ENCODE measurements around the gene HSFX4. TPM values are rescaled to one million over a fixed set of nuclear protein-coding genes. Genes with fewer than 3 reads are reported as not detected.

The HSFX4 gene
- total and polyA plus RNA-seq, 9 of the 15 experiments (the other 6 are each of a cell fraction or from before 2014, with no cell fraction given), result 0.10 to 0.24 (median 0.14) TPM; not detected in 6

DNA sequence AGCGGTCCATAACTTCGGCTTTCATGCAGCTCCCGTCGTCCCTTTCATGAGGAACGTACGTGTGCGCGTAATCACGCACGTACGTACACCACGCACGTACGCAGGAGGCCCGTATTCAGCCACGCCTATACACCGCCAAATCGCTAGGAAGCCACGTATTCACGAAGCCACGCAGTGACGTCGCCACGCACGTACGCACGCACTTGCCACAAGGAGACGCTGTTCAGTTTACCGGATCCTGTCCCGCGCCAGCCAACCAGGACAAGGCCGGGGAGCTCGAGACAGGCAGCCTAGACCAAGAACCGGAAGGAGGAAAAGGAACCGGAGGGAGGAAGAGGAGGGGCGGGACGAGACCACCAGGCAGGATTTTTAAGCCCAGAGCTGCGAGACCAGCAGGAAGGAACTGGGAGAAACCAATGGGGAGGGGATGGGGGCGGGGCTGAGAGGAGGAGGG, 9.1 kb downstream of the HSFX4 start, which contains the start of gene EOLA2 (continued):
- TF ChIP-seq, protein P1, sequence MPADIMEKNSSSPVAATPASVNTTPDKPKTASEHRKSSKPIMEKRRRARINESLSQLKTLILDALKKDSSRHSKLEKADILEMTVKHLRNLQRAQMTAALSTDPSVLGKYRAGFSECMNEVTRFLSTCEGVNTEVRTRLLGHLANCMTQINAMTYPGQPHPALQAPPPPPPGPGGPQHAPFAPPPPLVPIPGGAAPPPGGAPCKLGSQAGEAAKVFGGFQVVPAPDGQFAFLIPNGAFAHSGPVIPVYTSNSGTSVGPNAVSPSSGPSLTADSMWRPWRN (IDR thresholded peaks at IDR 0.05; ENCODE audit: low read depth), result no peak
- TF ChIP-seq, protein P2, sequence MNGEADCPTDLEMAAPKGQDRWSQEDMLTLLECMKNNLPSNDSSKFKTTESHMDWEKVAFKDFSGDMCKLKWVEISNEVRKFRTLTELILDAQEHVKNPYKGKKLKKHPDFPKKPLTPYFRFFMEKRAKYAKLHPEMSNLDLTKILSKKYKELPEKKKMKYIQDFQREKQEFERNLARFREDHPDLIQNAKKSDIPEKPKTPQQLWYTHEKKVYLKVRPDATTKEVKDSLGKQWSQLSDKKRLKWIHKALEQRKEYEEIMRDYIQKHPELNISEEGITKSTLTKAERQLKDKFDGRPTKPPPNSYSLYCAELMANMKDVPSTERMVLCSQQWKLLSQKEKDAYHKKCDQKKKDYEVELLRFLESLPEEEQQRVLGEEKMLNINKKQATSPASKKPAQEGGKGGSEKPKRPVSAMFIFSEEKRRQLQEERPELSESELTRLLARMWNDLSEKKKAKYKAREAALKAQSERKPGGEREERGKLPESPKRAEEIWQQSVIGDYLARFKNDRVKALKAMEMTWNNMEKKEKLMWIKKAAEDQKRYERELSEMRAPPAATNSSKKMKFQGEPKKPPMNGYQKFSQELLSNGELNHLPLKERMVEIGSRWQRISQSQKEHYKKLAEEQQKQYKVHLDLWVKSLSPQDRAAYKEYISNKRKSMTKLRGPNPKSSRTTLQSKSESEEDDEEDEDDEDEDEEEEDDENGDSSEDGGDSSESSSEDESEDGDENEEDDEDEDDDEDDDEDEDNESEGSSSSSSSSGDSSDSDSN (IDR thresholded peaks at IDR 0.05; ENCODE audit: borderline replicate concordance in 1 of 2, low read depth in 2 of 2, low read length in 2 of 2), result no peak
- TF ChIP-seq SMARCA4 (IDR thresholded peaks at IDR 0.05) (peak; percentile 45; the same call in 1 of the 2 replicates), ZNF24 (IDR thresholded peaks at IDR 0.05) (peak; percentile 81), PHF8 (IDR thresholded peaks at IDR 0.05; ENCODE audit: borderline replicate concordance, low read length) (peak; percentile 46; the same call in 1 of the 2 replicates), SPI1 (IDR thresholded peaks at IDR 0.05; ENCODE audit: borderline replicate concordance, low read depth, low read length) (peak; percentile 23; the same call in 1 of the 2 replicates), TRIM24 (IDR thresholded peaks at IDR 0.05) (no peak), U2AF1 (optimal IDR thresholded peaks at IDR 0.05; ENCODE audit: low read depth, low read length) (no peak), RBM39 (optimal IDR thresholded peaks at IDR 0.05; ENCODE audit: low read depth, low read length) (no peak), POLR2A (conservative IDR thresholded peaks at IDR 0.05) (peak; percentile 75), SRSF1 (IDR thresholded peaks at IDR 0.05; ENCODE audit: low read depth, low read length) (no peak), POLR3G (IDR thresholded peaks at IDR 0.05; ENCODE audit: extremely low read depth, insufficient read length, insufficient replicate concordance) (no peak), DPF2 (IDR thresholded peaks at IDR 0.05) (0 out of 2 replicates have a peak, but pooled peaks have one; percentile 34), EP400 (IDR thresholded peaks at IDR 0.05) (peak; percentile 92), ZFX (CRISPR knock-in tag; IDR thresholded peaks at IDR 0.05) (peak; percentile 30), ZNF445 (CRISPR knock-in tag; IDR thresholded peaks at IDR 0.05; ENCODE audit: low read depth) (no peak), NFRKB (IDR thresholded peaks at IDR 0.05; ENCODE audit: low read depth) (no peak), TEAD1 (CRISPR knock-in tag; IDR thresholded peaks at IDR 0.05) (0 out of 4 replicates have a peak, but pooled peaks of 1 of the 2 experiments have one; percentile 23)
- TF ChIP-seq, protein P3, sequence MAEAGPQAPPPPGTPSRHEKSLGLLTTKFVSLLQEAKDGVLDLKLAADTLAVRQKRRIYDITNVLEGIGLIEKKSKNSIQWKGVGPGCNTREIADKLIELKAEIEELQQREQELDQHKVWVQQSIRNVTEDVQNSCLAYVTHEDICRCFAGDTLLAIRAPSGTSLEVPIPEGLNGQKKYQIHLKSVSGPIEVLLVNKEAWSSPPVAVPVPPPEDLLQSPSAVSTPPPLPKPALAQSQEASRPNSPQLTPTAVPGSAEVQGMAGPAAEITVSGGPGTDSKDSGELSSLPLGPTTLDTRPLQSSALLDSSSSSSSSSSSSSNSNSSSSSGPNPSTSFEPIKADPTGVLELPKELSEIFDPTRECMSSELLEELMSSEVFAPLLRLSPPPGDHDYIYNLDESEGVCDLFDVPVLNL (CRISPR knock-in tag; IDR thresholded peaks at IDR 0.05; ENCODE audit: low read depth), result no peak
- TF ChIP-seq, protein P4, sequence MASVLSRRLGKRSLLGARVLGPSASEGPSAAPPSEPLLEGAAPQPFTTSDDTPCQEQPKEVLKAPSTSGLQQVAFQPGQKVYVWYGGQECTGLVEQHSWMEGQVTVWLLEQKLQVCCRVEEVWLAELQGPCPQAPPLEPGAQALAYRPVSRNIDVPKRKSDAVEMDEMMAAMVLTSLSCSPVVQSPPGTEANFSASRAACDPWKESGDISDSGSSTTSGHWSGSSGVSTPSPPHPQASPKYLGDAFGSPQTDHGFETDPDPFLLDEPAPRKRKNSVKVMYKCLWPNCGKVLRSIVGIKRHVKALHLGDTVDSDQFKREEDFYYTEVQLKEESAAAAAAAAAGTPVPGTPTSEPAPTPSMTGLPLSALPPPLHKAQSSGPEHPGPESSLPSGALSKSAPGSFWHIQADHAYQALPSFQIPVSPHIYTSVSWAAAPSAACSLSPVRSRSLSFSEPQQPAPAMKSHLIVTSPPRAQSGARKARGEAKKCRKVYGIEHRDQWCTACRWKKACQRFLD (CRISPR knock-in tag; IDR thresholded peaks at IDR 0.05), result no peak
- TF ChIP-seq, protein P5, sequence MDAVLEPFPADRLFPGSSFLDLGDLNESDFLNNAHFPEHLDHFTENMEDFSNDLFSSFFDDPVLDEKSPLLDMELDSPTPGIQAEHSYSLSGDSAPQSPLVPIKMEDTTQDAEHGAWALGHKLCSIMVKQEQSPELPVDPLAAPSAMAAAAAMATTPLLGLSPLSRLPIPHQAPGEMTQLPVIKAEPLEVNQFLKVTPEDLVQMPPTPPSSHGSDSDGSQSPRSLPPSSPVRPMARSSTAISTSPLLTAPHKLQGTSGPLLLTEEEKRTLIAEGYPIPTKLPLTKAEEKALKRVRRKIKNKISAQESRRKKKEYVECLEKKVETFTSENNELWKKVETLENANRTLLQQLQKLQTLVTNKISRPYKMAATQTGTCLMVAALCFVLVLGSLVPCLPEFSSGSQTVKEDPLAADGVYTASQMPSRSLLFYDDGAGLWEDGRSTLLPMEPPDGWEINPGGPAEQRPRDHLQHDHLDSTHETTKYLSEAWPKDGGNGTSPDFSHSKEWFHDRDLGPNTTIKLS (IDR thresholded peaks at IDR 0.05; ENCODE audit: borderline replicate concordance, low read depth), result peak; percentile 99

All from K562 (cell line).